NCI-H1092 (cell line): Measurements from ENCODE around the gene EXOC6B.

Source experiments
- DNase-seq: peaks from one replicate; lab custom pipeline; 2025; lab: John Stamatoyannopoulos, UW

The EXOC6B gene

DNA sequence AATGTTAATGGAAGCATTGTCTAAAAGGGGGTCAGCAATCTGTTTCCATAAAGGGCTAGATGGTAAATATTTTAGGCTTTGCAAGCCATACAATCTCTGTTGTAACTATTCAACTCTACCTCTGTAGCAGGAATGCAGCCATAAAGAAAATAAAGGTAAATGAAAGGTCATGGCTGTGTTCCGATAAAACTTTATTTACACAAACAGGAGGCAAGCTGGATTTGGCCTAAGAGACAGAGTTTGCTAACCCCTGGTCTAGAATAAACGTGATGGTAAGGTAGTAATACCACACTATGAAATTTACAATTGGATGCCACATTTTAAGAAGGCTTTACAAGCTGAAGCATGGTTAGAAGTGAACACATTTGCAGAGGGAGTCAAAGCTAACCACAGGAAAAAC is 91.4 kb downstream of the EXOC6B start:
- DNase-seq = no peak

DNA sequence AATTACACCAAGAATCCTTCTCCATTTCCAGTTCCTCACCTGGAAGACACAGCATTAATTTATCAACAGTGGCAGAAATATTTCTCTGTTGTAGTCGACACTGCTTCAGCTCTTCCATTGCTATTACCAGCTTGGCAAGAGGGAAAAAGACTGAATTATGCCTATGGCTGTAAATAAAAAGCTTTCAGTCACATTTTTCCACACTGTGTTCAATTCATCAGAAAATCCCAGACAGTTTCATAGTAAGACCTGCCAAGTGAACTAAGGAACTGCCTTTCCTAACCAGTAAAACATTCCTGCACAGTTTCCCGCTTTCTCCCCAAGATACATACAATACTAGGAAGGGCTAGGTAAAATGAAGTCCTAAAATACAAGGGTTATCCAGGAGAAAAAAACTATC is 94.7 kb downstream of the EXOC6B start:
- DNase-seq = no peak

DNA sequence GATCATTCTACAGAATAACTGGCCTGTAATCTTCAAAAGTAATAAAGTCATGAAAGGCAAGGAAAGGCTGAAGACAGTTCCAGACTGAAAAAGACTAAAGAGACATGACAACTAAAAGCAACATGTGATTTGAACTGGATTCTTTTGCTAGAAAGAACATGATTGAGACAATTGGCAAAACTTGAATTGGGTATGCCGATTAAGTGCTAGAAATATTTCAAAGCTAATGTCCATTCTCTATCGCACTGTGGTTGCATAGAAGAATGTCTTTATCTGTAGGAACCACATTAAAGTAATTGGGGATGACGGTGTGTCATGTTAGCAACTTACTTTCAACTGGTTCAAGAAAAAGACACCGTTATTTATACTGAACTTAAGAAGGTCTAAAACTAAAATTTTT is 98.5 kb downstream of the EXOC6B start:
- DNase-seq = no peak

DNA sequence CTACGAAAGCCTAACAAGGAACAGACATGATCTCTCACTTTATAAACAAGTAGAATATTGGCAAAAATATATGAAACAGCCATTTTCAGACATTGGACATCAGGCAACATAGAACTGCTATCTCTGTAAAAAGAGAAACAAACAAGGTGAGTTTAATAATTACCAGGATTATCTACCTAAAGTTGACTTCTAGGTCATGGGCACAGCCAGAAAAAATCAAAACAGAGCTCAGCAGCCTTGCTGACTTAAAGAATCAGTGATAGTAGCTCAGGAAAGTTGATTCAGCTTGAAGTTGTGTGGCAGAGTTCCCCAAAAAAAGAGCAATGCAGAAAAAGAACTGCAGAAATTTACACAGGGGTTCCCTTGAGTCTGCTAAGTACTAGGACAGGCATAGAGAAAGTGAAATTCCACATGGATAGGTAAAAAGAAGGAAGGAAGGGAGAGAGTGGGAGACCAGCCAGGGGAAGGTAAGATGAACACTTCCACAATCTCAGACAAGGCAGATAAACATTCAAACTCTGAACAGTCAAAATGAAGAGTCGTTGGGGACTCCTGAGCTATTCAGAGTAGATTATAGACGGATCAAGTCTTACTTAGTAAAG is 102.0 kb downstream of the EXOC6B start:
- DNase-seq = no peak

DNA sequence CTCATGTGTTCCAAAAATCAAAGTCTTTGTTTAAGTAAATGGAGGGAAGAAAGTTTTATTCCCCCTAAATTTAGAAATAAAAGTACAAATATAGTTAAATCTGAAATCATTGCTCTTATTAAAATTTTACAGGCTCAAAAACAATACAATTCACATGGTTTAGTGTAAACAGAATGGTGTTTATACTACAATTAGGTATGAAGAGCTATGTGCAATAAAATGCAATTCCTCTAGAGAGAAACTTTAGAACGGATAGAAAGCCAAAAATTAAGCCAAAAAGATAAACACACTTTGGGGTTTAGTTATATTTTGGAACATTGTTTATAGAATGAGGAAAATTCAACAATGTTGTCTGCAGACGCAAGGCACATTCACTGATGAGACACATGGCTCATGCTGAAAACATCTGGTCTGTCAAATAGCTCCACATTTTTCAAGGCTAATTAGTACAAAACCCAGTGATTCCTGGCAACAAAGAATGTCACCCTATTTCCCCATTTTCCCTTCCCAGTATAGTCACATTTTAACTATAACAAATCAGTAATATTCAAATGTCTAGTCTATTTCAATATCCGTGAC is 103.3 kb downstream of the EXOC6B start:
- DNase-seq = no peak

DNA sequence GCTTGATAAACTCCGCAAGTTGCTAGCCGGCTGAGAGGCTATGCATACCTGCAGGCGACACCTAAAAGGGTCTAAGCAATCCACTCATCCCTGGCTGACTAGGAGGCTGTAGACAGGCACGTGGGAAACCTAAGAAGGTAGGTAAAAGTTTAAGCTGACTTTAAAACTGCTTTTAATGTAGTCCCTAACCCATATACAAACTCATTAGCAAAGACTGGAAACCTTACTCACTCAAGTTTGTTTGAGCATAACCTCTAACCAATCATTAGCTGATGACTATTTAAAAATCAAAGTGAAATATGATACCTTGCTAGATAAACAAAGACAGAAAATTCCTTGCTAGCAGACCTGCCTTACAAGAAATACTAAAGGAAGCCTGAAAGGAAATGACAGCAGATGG is 106.4 kb downstream of the EXOC6B start:
- no peak for DNase-seq

DNA sequence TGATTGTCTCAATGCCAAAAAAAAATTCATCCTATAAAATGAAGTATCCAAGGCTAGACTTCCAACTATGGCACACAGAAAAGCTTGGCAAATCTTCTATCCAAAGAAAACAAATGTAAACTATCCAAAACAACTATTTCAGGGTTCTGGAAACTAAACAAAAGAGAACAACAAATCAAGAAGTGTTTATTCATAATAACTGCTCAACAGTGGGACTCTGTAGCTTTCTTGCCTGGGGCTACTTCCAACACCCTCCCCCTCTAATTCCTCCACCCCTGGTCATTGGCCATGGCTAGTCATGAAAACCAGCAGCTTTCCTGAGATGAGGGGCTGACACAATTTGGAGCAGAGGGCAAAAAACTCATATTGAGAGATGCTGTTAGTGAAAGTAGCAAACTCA is 107.0 kb downstream of the EXOC6B start:
- DNase-seq = no peak

DNA sequence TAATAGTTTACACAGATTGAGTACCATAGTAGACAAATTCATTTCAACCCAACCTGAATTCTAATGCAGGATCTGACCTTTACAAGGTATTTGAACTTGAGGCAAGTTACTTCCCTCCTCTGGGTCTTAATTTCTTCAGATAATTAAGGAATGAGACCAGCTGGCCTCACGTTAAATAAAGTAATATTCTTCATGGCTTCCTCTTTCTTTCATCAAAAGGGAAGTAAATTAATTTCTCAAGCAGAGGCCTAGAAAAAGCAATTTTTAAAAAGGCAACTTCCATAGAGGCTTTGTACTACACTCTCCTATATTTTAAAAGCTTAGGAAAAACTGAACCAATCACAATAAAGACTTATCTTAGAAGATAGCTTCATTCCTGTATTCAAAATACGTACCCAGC is 109.2 kb downstream of the EXOC6B start:
- DNase-seq = no peak

DNA sequence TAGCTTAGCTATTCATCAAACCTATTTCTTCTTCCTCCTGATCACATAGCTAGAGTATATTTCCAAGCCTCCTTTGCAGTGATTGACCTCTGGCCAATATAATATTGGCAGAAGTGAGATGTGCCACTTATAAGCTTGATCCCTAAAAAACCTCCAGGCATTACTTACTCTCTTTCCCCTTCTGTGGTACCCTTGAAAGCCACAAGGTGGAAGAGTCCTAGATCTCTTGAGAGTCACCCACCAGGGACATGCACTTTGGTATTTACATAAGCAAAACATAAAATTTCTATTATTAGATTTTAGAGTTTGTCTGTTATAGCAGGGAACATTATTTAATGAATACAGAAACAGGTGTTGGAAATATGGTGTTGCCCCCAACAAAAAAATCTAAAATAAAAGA is 112.0 kb downstream of the EXOC6B start:
- no peak for DNase-seq

DNA sequence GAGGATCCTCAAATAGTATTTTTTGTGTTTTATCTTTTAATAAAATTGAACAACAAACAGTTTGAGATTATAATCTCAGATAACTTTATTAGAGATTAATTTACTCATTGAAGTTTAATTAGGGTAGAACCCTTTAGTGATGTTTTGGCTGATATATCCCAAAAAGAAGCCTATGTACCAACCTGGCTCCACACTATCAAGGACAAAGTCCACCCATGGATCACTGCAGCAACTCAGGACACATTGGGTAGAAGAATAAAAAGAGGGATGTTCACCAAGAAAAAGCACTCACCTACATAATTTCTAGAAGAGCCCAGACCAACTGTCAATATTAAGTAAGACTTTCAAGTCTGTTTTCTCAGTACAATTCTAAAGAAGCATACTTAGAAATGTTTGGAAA is 112.9 kb downstream of the EXOC6B start:
- no peak for DNase-seq

DNA sequence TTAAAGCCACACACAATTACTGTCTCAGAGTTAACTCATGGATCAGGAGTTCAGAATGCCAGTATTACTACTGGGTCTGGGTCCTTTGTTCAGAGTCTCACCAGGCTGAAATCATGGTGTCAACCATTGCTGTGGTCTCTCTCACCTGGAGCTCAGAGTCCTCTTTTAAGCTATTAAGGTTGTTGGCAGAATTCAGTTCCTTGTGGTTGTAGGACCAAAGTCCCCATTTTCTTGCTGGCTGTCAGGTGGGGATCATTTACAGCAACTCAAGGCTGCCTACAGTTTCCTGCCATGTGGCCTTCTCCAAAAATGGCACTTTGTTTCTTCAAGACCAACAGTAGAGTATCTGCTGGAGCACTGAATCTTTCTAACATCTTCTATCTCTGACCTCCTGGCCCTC is 113.5 kb downstream of the EXOC6B start:
- DNase-seq = no peak

DNA sequence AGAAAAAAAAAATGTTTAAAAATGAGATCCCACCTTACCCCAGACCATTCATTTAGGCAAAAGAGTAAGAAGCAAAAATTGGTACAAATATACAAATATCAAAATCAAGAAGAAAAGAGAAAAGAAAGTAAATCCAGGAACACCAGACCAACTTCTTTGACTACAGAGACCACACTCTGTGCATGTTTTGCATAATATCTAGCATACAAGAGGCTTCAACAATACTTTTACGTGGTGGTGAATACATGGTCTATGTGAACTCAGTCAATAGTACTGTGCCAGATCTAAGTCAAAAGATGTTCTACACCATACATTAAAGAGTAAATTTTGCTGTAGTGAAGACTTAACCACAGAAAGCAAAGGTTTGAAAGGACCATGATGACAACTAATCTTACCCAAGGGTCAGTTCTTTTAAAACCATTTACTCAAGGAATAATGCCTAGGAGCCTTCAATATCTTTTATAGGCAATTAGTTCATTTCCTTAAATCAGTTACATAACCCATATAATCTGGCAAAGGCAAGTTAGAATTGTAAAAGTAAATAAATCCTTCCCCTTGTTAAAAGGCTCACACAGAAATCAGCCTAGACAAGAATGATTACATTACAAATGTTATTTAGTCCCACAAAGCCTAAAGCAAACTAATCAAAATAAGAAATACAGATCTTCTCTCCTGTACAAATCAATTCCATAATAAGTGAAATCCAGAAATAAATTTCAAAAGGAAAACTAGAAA is 115.2 kb downstream of the EXOC6B start:
- DNase-seq = no peak

DNA sequence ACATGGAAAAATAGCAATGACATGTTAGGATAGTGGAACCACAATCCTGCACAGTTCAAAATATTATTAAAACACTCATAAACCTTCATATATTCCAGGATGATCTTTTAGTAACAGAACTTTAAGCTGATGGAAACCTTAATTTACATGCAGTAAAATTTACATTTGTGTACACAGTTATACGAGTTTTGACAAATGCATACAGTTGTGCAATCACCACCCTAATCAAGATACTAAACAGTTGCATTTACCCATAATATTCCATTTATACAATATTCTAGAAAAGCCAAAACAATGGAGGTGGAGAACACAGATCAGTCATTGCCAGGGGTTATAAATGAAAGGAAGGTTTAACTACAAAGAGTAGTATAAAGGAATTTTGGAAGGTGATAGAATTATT is 117.6 kb downstream of the EXOC6B start:
- no peak for DNase-seq

DNA sequence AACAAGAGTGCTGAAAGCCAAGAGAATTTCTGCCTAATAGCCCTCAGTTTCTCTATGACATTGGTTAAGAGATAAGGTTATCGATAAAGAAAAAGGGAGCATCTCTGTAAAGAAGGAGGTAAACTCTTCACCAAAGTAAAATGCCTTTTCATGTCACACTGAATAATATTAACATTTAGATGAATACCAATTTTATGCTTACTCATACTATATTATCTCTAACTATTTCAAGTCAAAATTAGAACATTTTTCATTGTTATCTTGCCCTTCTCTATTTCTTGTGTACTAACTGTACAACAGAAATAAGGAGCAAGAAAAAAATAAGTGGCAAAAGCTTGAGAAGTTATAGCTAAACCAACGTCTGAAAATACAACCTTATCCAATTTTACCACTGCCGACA is 127.5 kb downstream of the EXOC6B start:
- DNase-seq = no peak

DNA sequence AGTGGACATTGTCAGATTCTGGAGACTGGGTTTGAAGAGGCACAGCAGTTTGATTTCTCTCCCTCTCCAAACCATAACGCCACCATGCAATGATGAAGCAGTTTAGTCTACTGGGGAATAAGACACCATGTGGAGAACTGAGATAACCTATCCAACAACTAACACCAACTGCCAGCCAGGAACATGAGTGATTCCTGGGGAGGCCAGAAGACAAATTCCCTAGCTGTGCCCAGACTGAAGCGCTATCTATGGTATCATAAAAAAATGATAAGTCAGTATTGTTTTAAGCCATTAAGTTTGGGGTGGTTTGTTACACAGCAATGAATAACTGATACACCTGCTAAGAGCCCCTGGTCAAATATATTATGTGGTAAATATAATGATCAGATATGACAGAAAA is 129.3 kb downstream of the EXOC6B start:
- DNase-seq = no peak

DNA sequence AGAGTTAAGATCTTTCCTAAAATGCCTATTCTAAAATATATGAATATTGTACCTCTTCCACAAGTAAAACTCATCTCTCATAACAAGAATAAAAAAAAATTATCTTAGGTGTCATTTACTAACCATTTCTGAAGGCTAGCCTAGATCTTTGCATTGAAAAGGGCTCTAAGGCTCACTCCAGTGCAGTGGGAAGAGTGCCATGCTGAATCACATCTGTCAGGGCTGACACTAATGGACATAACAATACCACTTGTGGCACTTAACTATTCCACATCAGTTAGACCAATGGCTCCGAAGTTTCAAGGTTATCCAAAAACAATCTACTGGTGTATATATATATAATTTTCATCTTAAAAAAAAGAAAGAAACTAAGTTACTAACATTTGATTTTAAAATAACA is 130.2 kb downstream of the EXOC6B start:
- peak; percentile 4 for DNase-seq

DNA sequence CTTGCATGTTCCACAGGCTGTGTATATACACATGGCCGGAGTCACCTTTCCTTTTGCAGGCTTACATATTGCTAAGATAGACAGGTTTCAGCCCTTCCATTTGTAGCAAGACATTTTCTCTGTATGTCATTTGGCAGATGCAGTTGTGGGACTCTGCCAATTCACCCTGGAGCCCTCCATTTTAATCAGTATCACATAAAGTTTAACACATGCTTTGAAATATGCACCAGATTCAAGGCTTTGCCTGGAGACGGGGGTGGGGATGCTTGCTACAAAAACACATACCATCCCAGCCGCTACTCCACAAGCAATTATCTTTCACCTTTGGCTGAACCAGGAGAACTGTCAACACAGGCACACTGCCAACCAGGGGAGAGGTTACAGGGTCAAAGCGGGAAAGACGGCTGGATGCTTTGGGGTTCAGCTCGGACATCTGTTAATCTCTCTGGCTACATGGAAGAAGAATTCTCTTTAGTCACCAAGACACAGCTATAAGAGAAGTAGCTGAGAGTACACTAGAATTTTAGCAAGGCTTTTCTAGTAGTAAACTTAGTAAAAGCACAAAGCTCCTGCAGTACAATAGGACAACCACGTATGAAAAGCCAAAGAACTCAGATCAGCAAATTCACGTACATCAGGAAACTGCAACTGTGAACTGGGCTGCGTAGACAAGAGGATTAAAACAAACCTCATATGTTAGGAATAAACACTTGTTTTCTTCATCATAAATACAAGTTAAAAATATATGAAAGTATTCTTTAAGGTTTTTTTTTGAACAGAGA is 130.9 kb downstream of the EXOC6B start:
- DNase-seq = peak; percentile 82

DNA sequence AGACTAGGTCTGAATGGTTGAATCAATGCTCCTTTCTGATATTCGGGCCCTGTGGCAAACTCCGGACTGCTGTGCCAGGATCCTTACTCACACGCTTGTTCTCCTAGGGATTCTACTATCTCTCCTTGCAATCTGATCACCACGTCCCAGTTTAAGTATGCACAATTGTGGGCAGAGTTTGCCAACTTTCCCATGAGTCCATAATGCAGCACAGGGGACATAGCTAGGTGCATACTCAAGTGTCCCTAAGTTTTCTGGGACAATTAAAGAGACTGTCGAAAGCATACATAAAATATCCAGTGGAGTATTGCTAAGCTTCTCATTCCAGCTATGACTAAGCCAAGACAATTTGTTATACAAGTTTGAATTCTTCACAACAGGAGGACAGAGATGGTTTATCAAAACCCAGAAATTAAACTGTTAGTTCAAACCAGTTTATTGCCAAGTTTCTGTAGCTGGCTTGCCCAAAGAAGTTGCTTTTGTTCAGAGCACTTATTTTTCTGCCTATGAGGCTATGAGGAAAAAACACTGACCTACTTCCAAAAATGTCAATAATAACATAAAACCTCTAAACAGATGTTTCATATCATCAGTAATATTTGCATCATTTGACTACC is 136.1 kb downstream of the EXOC6B start:
- DNase-seq = no peak

DNA sequence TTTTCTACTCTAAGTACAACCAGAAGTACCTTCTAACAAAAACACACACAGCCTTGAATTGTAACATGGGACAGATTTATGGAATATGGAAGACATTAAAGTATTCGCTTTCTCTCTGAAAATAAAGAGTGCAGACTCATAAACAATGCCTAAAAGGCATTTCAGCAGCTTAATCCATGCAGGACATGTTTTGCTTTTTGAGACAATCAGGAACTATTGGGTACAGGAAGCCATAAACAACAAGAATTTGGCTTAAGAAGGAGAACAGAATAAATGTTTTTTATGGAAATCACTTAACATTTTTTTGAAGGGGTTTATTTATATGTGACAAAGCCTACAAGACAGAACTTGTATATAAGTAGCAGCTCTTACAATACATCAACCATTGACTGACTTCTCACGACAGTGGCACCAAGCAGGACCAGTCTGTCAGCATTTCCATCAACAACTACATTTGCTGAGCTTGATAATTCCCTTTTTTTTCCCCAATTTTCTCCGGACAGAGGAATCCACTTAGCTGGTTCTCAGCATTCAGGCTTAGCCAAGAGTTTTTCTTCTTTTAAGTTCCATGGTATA is 140.1 kb downstream of the EXOC6B start:
- DNase-seq = no peak

DNA sequence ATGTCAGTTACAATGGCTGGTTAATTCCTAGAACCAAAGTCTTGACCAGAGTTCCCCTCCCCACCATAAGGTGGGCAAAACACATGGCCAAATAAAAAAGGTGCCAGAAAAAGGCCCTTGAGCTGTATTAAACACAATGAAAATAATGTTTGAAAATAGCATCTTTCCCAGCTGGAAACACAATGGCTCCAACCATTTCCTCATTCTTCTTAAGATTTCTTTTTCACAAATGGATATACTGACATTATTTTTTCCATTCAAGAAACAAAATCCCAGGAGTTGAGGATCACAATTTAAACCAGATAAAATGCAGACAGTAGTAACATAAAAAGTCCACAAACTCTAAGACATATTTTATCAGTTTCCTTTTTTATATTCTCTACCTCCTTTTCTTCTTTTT is 143.8 kb downstream of the EXOC6B start:
- no peak for DNase-seq

DNA sequence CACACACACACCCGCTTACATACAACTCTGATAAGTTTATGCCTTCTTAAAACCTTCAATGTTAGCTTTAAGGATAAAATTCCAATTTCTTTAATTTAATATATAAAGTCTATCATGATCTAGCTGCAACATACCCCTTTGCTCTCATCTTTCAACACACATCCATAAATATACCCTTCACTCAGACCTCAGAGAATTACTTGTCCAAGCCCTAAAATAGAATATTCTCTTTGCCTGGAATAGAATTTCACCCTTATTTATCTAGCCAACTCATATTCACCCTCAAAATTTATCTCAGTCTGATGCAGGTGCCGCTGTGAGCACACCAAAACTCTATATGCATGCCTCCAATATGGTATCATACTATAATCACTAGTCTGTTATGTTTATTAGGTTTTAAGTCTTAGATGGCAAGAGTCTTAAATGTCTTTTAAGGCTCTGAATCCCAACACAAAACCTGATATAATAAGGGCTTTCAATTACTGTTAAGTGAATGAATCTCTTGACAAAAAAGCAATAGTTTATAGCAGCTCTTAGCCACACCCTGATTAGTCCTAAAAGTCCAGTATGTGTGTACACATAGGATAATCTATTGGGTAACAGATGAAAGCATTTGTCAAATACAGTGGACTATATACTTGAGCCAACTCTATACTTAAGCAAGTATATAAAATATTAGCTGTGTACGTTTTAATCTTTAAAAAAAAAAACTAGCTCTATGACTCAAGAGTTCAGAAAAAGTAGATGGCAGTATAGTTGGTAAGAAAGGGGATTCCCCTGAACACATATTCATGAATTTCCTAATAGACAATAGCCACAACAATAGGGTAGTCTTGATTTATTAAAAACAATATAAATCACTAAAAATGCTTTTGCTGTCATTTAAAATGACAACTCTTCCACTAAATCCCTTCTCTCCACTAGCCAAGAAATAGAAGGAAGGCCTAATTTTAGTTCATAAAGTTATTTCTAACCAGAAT is 144.5 kb downstream of the EXOC6B start:
- no peak for DNase-seq
